Right lobe of liver (tissue), 4 donors: Measurements from ENCODE around the gene ZNHIT1.

Experiments
- POLR2A ChIP-seq: fragments of 450-650 bp; IDR thresholded peaks from one replicate; pipeline ENCODE4 v1.6.1; 2017; ENCODE audit warnings: antibody characterized with exemption, mild to moderate bottlenecking
- TF ChIP-seq, protein P1 (sequence below), 4 donors: fragments of 200-600 bp in 3 of 4; fragments of 450-650 bp in 1 of 4; IDR thresholded peaks; one replicate each; pipeline versions ENCODE4 v1.5.1 to v1.8.0; 2016 to 2022; ENCODE audit warnings: antibody characterized with exemption in 4 of 4, mild to moderate bottlenecking in 2 of 4
- donor health status: DM: no; HTN: no; CAD: no.
- donor health status: DM: no; HTN: no; CAD: no.
- donor health status: DM: no; HTN: yes; CAD: no.

DNA sequence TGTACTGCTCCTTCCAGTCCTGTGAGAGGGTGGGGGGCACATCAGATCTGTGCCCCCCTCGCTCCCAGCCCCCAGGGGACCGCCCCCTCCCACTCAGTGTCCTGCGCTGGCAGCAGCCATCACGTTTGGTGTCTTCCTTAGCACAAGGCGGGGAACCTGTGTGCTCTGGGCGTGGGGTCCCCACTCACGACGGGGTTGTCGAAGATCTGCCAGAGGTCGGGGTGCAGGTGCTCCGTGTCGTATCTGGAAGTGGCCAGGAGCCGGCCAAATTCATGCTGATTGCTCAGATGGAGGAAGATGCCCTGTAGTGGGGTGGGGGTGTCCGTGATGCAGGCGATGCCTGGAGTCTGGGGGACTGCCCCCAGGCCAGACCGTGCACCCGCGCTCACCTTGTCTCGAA is 7.8 kb upstream of the ZNHIT1 start:
- TF ChIP-seq, protein P1, sequence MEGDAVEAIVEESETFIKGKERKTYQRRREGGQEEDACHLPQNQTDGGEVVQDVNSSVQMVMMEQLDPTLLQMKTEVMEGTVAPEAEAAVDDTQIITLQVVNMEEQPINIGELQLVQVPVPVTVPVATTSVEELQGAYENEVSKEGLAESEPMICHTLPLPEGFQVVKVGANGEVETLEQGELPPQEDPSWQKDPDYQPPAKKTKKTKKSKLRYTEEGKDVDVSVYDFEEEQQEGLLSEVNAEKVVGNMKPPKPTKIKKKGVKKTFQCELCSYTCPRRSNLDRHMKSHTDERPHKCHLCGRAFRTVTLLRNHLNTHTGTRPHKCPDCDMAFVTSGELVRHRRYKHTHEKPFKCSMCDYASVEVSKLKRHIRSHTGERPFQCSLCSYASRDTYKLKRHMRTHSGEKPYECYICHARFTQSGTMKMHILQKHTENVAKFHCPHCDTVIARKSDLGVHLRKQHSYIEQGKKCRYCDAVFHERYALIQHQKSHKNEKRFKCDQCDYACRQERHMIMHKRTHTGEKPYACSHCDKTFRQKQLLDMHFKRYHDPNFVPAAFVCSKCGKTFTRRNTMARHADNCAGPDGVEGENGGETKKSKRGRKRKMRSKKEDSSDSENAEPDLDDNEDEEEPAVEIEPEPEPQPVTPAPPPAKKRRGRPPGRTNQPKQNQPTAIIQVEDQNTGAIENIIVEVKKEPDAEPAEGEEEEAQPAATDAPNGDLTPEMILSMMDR (IDR thresholded peaks at IDR 0.05), result no peak
- TF ChIP-seq POLR2A, result no peak
